ENCODE measurements around the gene DNAJB8. TPM values are rescaled to one million over a fixed set of nuclear protein-coding genes. Genes with fewer than 3 reads are reported as not detected.

DNAJB8 gene
- total RNA-seq (not detected in 2 replicates), polyA plus RNA-seq (not detected in 2 replicates), polyA minus RNA-seq (ENCODE audit: low replicate concordance) (not detected in 2 replicates)
- polyA plus RNA-seq (2012): not detected in 2 replicates

GRCh38 chr3:128466840-128467541 is at the start of gene DNAJB8:
Gene DNAJB8 (minus strand): TSS chr3:128466890. CDS start chr3:128463245, 3,645 bp downstream.
- H3K27ac ChIP-seq (ENCODE audit: insufficient read depth, low read length): no peak within 1 kb of the TSS
- DNase-seq (ENCODE audit: low read depth in 2 of 2): no peak

GRCh38 chr3:128515967-128516366 is 49.3 kb upstream of the DNAJB8 start:
- Histone ChIP-seq H3K4me3 (replicated peaks in 1 of 4; ENCODE audit: control extremely low read depth in 1 of 4, insufficient read depth in 1 of 4, low read depth in 3 of 4, low read length in 4 of 4) (no peak overlapping the region), H3K4me2 (ENCODE audit: extremely low read depth, insufficient read depth, low read length) (no peak overlapping the region), H3K27me3 (ENCODE audit: control insufficient read depth, insufficient read depth, low read length) (peaks cover 13% of the 10 kb centered on the region), H3K4me1 (ENCODE audit: control insufficient read depth, extremely low read depth, insufficient read depth, low read length) (no peaks in the 10 kb centered on the region), H2AFZ (ENCODE audit: low read length) (no peak overlapping the region), H4K20me1 (ENCODE audit: control insufficient read depth, extremely low read depth, insufficient read depth, low read length) (no peaks in the 10 kb centered on the region), H3K79me2 (ENCODE audit: control insufficient read depth, insufficient read depth, low read length) (no peaks in the 10 kb centered on the region), H3K9me3 (ENCODE audit: control insufficient read depth, insufficient read depth, low read depth, low read length) (no peaks in the 10 kb centered on the region), H3K36me3 (ENCODE audit: control insufficient read depth, insufficient read depth, low read length) (no peaks in the 10 kb centered on the region), H3K9ac (ENCODE audit: insufficient read depth, low read length) (no peak overlapping the region), H3K27ac (ENCODE audit: insufficient read depth, low read length) (no peak overlapping the region)
- no peak for DNase-seq (ENCODE audit: low read depth in 2 of 2)
- no peak for TF ChIP-seq EZH2 (IDR thresholded peaks at IDR 0.05; ENCODE audit: low read length, missing control alignments)

More at GRCh38 chr3:128466840-128467541, at the start of gene DNAJB8:
- no peaks in the 10 kb centered on the region for H3K79me2 ChIP-seq (ENCODE audit: control insufficient read depth, insufficient read depth, low read length)
- H3K27me3 ChIP-seq (ENCODE audit: control insufficient read depth, insufficient read depth, low read length): peaks cover 15% of the 10 kb centered on the region
- H3K4me3 ChIP-seq (replicated peaks in 1 of 4; ENCODE audit: control extremely low read depth in 1 of 4, insufficient read depth in 1 of 4, low read depth in 3 of 4, low read length in 4 of 4): no peak within 1 kb of the TSS
- H2AFZ ChIP-seq (ENCODE audit: low read length): no peak within 1 kb of the TSS
- no peak within 1 kb of the TSS for H3K4me2 ChIP-seq (ENCODE audit: extremely low read depth, insufficient read depth, low read length)
- no peaks in the 10 kb centered on the region for H3K36me3 ChIP-seq (ENCODE audit: control insufficient read depth, insufficient read depth, low read length)
- H4K20me1 ChIP-seq (ENCODE audit: control insufficient read depth, extremely low read depth, insufficient read depth, low read length): no peaks in the 10 kb centered on the region
- TF ChIP-seq EZH2 (IDR thresholded peaks at IDR 0.05; ENCODE audit: low read length, missing control alignments): no peak
- no peak for TF ChIP-seq CTCF (conservative IDR thresholded peaks at IDR 0.05 in 1 of 2, IDR thresholded peaks at IDR 0.05 in 1 of 2; ENCODE audit: low read depth in 1 of 2, low read length in 2 of 2)
- H3K9ac ChIP-seq (ENCODE audit: insufficient read depth, low read length): no peak within 1 kb of the TSS
- H3K4me1 ChIP-seq (ENCODE audit: control insufficient read depth, extremely low read depth, insufficient read depth, low read length): no peaks in the 10 kb centered on the region
- H3K9me3 ChIP-seq (ENCODE audit: control insufficient read depth, insufficient read depth, low read depth, low read length): no peaks in the 10 kb centered on the region

GRCh38 chr3:128508852-128509251 is 42.2 kb upstream of the DNAJB8 start:
- Histone ChIP-seq H3K9me3 (ENCODE audit: control insufficient read depth, insufficient read depth, low read depth, low read length) (no peaks in the 10 kb centered on the region), H3K36me3 (ENCODE audit: control insufficient read depth, insufficient read depth, low read length) (no peaks in the 10 kb centered on the region), H3K4me2 (ENCODE audit: extremely low read depth, insufficient read depth, low read length) (no peak overlapping the region), H3K27me3 (ENCODE audit: control insufficient read depth, insufficient read depth, low read length) (peaks cover 12% of the 10 kb centered on the region), H4K20me1 (ENCODE audit: control insufficient read depth, extremely low read depth, insufficient read depth, low read length) (no peaks in the 10 kb centered on the region), H3K27ac (ENCODE audit: insufficient read depth, low read length) (no peak overlapping the region), H3K4me3 (replicated peaks in 1 of 4; ENCODE audit: control extremely low read depth in 1 of 4, insufficient read depth in 1 of 4, low read depth in 3 of 4, low read length in 4 of 4) (no peak overlapping the region), H3K79me2 (ENCODE audit: control insufficient read depth, insufficient read depth, low read length) (no peaks in the 10 kb centered on the region), H3K4me1 (ENCODE audit: control insufficient read depth, extremely low read depth, insufficient read depth, low read length) (no peaks in the 10 kb centered on the region), H3K9ac (ENCODE audit: insufficient read depth, low read length) (no peak overlapping the region), H2AFZ (ENCODE audit: low read length) (no peak overlapping the region)
- DNase-seq (ENCODE audit: low read depth in 2 of 2): no peak
- TF ChIP-seq EZH2 (IDR thresholded peaks at IDR 0.05; ENCODE audit: low read length, missing control alignments): no peak

DNA sequence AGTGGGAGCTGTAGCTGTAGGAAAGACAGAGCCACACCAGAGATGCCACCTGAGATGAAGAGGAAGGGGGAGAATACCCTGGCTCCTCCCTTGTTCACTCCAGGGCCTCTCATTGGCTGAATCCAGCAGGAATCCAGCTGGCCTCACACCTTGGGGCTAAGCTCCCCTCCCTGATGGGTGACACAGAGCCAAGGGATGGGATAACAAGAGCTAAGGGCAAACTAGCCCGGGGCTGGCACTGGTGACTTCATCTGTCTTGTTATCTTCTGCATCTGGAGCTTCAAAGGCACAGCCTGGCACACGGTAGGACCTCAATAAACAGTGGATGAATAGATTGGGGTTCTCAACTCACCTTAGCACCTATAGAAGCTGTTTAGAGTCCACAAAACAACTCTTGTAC is 40.1 kb upstream of the DNAJB8 start:
- H3K27ac ChIP-seq (ENCODE audit: insufficient read depth, low read length): no peak overlapping the region
- DNase-seq (ENCODE audit: low read depth in 2 of 2): no peak
- H2AFZ ChIP-seq (ENCODE audit: low read length): no peak overlapping the region
- no peaks in the 10 kb centered on the region for H3K36me3 ChIP-seq (ENCODE audit: control insufficient read depth, insufficient read depth, low read length)
- TF ChIP-seq EZH2 (IDR thresholded peaks at IDR 0.05; ENCODE audit: low read length, missing control alignments) (no peak), CTCF (conservative IDR thresholded peaks at IDR 0.05 in 1 of 2, IDR thresholded peaks at IDR 0.05 in 1 of 2; ENCODE audit: low read depth in 1 of 2, low read length in 2 of 2) (no peak)
- H3K9me3 ChIP-seq (ENCODE audit: control insufficient read depth, insufficient read depth, low read depth, low read length): no peaks in the 10 kb centered on the region
- no peak overlapping the region for H3K4me2 ChIP-seq (ENCODE audit: extremely low read depth, insufficient read depth, low read length)
- H4K20me1 ChIP-seq (ENCODE audit: control insufficient read depth, extremely low read depth, insufficient read depth, low read length): no peaks in the 10 kb centered on the region
- H3K4me1 ChIP-seq (ENCODE audit: control insufficient read depth, extremely low read depth, insufficient read depth, low read length): no peaks in the 10 kb centered on the region
- no peak overlapping the region for H3K9ac ChIP-seq (ENCODE audit: insufficient read depth, low read length)
- peaks cover 12% of the 10 kb centered on the region for H3K27me3 ChIP-seq (ENCODE audit: control insufficient read depth, insufficient read depth, low read length)
- H3K79me2 ChIP-seq (ENCODE audit: control insufficient read depth, insufficient read depth, low read length): no peaks in the 10 kb centered on the region
- no peak overlapping the region for H3K4me3 ChIP-seq (replicated peaks in 1 of 4; ENCODE audit: control extremely low read depth in 1 of 4, insufficient read depth in 1 of 4, low read depth in 3 of 4, low read length in 4 of 4)

Data from fibroblast of lung (primary cell).